CD4-positive, alpha-beta T cell treated with Interleukin-1 beta for 1 hour (primary cell): ENCODE results near the gene EVA1C.
A peak's percentile ranks its signal among the peaks of the same experiment; 100 is the strongest.
"Not testable (repeated sequence)": the region's sequence is repeated elsewhere in the genome, so short reads cannot be mapped to it uniquely, and the experiment has no call there.

Experiments
- DNase-seq, 2 donors: peaks; one replicate each; pipeline ENCODE4 v3.0.0-alpha.2; 2020 to 2022

Gene EVA1C

DNA sequence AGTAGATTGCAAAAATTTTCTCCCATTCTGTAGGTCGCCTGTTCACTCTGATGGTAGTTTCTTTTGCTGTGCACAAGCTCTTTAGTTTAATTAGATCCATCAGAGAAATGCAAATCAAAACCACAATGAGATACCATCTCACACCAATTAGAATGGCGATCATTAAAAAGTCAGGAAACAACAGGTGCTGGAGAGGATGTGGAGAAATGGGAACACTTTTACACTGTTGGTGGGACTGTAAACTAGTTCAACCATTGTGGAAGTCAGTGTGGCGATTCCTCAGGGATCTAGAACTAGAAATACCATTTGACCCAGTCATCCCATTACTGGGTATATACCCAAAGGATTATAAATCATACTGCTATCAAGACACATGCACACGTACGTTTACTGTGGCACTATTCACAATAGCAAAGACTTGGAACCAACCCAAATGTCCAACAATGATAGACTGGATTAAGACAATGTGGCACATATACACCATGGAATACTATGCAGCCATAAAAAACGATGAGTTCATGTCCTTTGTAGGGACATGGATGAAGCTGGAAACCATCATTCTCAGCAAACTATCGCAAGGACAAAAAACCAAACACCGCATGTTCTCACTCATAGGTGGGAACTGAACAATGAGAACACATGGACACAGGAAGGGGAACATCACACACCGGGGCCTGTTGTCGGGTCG lies 21.8 kb upstream of the EVA1C start:
- DNase-seq, result not testable (repeated sequence)

DNA sequence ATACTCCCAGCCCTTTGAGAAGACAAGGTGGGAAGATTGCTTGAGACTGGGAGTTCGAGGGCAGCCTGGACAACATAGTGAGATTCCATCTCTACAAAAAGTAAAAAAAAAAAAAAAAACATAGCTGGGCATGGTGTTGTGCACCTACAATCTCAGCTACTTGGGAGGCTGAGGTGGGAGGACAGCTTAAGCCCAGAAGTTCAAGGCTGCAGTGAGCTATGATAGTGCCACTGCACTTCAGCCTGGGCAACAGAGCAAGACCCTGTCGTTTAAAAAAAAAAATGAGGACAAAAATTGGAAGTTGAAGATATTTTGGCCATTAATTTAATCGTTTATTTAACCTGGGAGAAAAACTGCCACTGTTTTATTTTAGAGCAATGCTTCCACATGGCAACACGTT lies 20.8 kb upstream of the EVA1C start:
- DNase-seq, result no peak

DNA sequence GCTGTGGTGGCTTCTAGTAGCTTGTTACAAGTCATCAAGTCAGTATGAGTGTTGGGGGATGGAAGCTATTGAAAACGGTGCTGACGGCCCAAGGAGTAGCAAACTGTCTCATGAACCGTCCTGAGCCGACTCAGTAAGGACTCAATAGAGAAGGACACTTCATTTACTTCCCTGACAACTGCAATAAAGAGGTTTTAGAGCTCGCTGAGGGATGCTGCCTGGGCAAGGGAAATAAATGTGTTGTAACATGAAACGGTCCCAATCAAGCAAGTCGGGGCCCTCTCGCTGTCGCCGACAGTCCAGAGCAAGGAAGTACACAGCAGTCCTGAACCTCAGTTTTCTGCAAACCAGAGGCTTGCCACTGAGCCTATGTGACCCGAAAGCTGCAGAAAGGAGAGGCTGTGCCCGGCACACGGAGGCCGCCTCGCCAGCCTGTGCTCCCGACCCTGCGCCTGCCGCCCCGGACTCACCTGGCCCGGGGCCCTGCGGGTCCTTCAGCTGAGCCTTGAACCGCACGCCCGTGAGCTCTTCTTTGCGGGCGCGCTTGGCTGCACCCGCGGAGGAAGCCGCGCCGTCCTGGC lies 20.1 kb upstream of the EVA1C start:
- DNase-seq, result no peak

DNA sequence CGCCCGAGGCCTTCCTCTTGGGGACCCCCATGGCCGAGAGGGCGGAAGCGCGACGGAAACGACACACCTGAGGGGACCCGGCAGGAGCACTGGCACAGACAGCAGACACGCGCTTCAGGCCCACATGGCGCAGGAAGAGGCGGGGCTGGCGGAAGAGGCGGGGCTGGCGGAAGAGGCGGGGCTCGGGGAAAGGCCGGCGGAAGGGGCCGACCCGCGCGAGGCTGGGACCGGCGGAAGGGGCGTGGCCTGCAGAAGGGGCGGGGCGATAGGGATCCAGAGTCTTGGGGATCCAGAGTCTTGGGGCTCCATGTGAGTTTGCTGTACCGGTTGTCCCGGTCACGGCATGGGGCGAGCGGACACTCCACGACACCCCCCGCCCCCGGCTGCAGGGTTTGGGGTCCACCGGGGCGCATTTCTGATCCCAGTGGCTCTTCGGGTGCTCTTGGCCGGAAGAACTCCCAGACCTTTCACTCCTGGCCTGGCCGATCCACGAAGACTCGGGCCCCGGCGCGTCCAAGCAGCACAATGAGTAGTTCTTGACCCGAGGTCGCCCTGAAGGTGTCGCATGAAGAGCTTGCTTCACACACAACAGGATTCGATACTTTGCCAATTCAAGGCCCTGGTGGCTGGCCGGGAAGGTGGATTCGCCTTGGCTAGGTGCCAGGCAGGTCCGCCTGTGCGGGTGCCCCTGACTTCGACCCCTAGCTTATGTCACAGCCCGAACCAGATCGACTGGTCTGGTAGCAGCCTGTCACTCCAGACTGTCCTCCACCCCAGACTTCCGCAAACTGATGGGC lies 19.4 kb upstream of the EVA1C start, which contains the start of gene URB1:
Gene URB1, minus strand, starts transcription at position 133 of the 797 bp plus-strand sequence. Its CDS starts 102 bp downstream, at position 31.
- peak; percentile 93 to 96 for DNase-seq

DNA sequence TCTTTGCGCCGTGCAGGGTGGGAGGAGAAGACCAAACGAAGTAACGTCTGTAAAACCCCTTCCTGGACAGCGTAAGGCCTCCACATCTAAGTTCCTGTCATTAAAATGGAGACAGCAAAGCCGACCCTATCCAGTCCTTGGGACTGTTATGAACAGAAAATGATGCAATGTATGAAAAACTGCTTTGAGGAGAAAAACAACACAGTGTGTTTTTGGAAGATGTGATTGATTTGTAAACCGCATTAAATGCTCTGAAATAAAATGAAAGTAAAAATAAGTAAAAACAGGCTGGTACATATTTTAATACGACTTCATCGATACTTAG lies 18.9 kb upstream of the EVA1C start:
- no peak for DNase-seq

DNA sequence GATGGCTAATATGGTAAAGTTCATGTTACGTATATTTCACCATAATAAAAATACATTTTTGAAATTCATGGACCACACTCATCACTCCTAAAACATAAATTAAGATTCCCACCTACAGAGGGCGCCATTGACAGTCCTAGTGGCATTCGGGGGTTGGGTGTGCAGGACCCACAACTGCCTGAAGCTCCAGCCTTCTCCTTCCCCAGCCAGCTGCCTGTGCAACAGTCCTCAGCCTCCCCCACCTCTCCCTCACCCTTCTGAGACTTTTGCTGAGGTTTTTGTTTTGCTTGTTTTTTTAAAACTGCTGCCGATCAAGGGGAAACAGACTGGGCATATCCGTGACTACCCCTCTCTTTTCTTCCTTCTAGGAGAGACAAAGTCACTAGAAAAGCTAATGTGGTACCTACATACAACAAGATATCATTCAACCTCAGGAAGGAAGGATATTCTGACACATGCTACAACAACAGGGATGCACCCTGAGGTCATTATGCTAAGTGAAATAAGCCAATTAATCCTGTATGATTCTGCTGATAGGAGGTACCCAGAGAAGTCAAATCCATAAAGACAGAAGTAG lies 9.2 kb upstream of the EVA1C start:
- peak; percentile 40 to 77 for DNase-seq

DNA sequence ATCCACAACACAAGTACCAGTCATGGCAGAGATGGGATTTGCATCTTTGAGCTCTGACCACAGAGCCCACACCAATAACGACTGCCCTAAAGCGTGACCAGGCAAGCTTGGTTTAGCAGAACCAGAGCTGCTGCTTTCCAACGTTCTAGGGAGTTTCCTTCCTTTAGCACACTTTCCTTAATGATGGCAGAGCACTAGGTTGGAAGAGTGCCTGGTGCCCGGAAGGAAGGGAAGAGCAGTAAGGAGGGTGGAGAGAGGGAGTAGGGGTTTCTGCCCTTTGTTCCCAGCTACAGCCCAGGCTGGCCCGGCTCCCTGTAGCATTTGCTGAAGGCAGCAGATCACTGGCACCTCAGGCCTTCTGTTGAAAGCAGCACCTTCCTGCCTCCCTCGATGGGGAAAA lies 6.1 kb upstream of the EVA1C start:
- no peak for DNase-seq

DNA sequence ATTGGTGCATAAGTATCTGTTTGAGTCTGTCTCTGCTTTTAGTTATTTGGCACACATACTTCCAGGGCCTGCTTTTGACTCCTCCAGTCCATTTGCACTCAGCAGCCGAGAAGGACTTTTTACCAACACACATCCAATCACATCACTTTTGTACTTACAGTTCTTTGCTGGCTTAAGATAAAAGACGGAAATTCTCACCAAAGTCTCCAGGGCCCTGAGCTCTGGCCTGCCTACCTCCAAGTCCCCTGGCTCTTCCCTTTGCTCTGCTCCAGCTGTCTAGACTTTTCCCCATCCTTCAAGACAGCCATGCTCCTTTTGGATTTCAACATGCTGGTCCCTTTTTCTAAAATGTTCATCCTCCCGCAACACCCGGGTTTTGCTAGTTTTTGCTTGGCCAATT lies 2.2 kb upstream of the EVA1C start:
- no peak for DNase-seq

DNA sequence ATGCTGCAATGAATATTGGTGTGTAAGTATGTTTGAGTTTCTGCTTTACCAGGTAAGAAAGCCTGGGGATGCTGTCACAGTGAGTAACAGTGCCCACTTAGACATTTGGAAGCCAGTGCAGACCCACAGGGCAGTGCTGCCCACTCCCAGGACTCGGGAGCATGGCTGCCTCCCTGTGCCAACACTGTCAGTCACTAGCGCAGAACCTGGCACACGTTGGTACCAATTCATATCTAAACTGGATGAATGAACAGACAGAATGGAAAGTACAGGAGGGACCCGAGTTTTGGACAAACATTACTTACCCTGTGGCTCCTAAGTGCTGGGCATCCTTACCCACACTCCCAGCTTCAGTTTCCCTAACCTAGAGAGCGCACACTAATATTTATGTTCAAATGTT lies 1.6 kb upstream of the EVA1C start:
- DNase-seq, result no peak

DNA sequence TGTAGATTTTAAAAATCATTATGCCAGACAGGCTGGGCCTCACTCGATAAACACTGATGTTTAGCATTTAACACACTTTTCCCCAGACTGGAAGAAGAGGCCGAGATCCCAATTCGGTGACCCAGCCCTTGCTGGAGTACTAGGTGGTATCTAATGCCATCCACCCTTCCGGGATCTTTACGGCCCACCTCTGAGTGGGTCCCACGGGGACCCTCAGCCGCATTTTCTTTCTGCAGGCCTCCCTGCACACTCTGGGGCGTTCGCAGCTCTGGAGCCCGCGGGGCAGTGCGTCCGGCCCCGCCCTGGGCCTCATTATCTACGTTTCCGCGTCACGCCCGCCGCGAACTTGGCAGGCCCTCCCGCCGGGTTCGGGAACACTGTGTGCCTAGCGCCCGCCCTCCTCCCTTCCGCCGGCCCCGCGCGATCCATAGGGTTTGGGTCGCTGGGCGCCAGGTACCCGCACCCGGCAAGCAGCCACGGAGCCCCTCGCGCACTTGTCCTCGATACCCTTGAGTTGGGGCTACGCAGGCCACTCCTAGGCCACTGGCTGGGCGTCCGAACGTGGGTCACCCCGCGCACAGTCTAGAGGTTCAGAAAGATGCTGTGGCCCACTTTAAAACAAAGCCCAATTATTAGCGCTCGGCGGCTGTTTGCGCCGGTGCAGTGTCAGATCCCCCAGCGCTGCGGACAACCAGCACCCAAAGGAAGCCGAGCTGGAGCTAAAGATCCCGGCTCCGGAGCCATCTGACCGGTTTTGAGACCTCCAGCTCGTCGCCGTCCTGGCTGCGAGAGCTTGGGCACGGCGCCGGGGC lies 950 bp upstream of the EVA1C start:
- DNase-seq, result peak; percentile 45 to 59

DNA sequence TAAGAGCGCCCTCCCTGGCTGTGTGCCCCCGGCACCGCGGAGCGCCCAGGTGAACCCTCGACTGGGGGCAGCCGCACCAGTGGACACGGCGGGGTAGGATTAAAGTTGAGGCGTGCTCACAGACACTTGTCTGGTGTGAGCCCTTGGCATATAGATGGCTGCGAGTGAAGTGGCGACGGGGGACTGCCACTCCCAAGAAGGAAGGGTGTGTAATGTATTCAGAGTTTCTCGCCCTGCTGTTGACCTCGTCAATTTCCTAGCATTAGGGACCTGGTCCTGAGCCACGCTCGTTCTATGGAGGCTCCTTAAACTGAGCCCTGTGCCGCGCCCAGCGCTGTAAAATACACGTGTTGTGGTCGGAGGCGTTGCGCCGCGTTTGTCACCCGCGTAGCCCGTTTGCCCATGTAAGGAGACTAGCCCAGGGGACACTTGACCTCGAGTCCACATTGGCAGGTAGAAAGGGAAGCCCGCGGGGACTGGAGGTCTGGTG lies 554 bp downstream of the EVA1C start:
- DNase-seq, result no peak

DNA sequence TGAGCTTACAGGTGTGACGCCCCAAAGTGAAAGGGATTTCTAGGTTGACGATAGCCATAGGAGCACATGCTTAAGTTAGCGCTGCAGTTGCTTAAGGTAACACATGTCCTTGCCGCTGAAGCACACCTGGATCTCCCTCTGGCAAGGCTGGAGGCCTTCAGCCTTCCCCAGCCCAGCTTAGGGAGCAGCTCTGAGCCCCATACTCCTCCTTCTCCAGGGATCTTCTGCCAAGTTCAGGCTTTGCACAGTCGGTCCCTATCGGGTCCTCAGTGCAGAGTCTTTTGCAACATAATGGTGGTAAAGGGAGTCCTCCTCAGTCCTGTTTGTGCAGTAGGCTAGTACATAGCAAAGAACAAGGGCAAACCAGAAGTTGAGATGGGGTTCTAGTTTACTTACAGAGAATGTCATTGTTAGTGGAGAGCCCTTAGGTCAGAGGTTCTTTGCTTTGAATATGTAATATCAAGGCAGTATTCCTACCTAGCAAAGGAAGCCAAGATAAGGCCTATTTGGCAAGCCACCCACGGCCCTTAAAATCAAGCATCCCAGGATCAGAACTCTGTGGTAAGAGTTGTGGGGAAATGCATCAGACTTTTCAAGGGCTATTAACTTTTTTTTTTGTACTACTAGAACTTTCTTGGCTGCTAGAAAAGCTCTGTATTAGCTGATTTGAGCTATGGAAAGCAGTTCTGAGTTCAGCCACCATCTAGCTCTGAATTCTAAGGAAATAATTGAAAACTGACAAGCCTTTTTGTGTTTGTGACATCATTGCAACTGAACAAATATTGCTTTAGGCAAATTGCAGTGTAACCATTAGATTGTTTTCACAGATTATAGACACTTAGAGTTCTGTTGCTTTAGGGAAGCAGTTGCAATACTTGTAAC lies 1.4 kb downstream of the EVA1C start:
- DNase-seq, result no peak

DNA sequence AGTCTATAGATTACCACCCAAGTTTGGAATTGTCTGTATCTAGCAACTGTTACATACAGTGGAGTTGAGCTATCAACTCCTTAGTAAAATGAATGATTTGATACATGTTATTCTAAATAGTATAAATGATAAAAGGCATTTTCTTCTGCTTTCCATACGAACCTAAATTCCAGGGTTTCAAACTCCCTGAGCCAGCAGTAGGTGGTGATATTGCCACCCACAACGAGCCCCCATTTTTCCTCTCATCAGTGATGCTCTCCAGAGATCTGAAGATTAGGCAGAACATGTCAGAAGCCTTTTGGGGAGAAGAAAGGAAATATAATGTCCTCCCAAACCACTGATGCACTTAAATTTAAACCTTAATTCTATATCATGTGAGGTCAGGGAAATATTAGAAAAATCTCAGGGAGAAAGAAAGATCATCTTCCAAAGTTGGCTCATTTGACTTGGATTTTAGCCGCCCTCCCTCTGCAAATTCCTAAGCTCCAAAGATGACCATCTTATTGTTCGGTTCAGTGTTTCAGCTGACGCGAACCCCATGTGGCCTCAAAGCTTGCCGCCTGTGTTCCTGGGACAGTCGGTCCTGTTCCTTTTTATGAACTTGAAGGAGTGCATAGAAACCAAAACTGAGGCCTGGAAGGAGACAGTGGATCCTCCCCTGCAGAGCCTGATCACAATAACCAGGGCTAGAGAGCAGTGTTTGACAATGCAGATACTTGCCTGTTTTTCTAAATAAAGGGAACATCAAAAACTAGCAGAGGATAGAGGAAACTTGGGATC lies 2.3 kb downstream of the EVA1C start:
- DNase-seq, result no peak

DNA sequence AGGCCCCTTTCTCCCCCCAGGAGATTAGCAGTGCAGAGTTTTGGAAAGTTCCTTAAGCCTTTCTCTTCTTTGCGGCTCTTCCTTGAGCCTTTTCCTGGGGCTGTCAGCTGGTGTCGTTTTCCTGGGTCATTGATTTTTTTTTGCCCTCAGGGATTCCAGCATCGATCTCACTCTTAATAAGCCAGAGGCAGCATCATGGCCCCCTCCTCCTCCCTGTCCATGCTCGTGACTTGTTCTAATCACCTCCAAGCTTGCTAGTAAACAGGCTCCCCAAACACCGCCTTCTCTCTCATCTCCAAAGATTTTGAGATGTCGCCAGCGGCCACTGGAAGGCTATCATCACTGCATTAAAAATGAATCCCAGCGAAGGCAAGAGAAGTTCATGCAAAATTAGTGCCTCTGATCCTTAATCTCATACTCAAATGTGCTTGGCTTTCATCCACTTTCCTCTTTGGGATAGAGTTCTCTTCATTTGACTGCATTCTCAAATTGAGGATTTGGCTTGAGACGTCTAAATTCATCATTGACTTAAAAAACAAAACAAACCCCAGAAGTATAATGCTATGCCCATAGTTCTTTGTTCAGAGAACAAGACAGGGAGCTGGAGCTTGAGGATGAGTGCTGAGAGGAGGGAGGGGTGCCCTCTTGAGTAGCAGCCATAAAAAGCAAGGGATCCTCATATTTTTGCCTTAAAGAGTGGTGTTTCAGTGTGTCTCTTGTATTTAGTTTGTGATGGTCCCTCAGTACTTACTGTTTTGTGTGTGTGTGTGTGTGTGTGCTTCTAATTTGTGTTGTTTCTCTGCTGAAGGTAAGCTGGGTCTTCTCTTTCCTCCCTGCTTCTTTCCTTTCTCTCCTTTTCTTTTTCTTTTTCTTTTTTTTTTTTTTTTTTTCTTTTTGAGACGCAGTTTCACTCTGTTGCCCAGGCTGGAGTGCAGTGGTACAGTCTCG lies 3.2 kb downstream of the EVA1C start:
- DNase-seq, result no peak

DNA sequence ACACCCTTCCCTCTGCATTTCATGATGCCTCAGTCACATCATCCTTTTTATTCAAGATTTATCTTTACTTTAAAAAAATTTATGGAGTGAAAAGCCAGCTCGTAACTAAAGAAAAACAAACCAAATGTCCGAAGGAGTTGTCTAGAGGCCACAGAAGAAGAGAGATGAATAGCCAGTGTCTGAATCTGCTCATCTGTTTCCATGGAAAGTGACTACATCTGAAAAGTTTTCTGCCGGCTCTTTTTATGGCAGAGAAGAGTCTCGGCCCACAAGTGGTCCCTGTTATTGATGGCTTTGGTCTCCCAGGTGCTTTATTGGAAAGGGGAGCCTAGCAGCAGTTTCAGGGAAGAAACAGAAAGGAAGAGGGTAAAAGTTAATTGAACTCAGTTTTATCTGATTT lies 5.6 kb downstream of the EVA1C start:
- no peak for DNase-seq

DNA sequence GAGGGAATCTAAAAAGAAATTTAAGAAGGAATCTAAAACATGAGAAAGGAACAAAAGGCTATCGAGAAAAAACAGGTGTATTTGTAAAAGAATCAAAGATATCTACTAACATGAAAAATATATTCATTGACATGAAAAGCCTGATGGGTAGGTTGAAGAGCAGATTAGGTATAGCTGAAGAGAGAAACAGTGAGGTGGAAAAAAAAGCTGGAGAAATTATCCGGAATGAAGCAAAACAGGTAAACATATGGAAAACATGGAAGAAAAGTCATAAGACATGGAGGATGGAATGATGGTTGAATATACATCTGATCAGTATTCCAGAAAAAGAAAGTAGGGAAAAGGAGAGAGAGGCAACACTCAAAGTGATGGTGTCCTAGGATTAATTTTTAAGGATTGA lies 9.6 kb downstream of the EVA1C start:
- no peak for DNase-seq

DNA sequence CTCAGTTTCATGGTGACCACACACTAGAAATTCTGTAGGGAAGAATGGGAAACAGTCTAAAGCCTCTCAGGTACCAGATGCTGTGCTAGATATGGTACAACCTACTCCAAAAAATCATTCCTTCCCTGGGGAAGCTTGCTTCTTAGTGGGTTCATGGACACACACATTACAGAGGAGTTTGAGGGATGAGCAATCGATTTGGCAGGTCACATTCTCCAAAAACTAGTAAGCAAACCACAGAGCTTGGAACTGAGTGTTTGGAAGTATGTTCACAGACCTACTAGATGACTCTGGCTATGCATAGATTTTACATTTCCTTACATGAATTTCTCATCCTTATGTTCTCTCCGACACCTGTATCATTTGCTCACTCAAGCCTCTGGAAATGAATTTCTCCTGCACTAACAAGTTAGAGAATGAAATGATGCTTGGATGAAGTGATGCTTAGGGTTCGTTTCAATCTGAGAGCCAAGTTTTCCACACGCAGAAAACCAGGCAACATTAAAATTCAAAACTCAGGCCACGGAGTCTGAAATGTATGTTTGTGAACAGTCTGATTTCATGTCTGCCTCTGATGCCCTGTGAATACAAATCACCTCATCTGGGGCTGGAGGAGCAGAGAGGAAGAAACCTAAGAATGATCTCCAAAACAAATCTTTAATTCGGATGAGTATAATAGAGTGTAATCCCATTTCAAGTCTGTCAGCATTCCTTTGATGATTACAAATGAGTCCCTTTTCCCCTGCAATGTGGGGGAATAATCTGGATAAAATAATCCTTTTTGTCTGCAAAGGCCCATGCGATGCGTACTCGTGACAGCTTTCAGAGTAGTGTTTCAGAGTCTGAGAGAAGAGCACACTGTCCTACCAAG lies 11.0 kb downstream of the EVA1C start:
- no peak for DNase-seq

DNA sequence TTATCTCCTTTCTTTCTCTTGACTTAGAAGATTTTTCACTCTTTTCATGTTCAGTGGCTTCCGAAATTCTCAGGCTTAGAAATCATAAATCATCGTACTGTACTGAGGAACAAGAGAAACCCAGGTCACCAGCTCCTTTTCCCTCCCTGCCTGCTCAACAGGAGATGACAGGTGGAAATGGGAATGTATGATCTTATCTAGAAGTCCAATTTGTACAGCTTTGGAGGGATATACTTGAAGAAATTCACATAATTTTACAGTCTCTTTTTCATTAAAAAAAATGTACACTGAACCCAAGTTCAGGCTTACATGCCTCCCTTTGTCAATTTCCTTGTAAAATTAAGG lies 11.7 kb downstream of the EVA1C start:
- DNase-seq, result no peak

DNA sequence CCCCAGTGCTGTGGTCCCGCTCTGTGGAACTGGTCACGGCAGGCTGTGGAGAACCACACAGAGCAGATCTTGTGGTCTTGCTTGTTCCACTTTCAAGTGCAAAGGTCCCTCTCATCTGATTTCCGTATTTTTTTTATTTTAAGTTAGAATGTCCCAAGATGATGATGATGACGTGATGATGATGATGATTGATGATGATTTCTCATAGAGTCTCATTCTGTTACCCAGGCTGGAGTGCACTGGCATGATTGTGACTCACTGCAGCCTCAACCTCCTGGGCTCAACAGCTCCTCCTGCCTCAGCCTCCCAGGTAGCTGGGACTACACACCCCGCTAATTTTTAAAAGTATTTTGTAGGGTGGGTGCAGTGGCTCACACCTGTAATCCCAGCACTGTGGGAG lies 12.2 kb downstream of the EVA1C start:
- DNase-seq, result no peak
